SU-DHL-6 (cell line): ENCODE results near the gene ADAMTS19.

ENCODE experiments used
- H2AFZ ChIP-seq: fragments of 200-600 bp; sonication (generic); 2 replicates; pipeline ENCODE4 v1.6.1; 2014; ENCODE audit warnings: low read depth, mild to moderate bottlenecking, moderate library complexity, mixed read lengths, antibody characterized with exemption, low read length; ENCODE audit not compliant: severe bottlenecking
- H3F3A ChIP-seq: fragments of 200-600 bp; shearing (Covaris generic); 2 replicates; pipeline ENCODE4 v1.6.0; 2016; ENCODE audit warnings: antibody characterized with exemption, mild to moderate bottlenecking; ENCODE audit not compliant: insufficient read depth
- H3K27ac ChIP-seq: fragments of 200-600 bp; sonication (generic); 2 replicates; pipeline ENCODE4 v1.5.1; 2016; ENCODE audit warnings: low read depth, mild to moderate bottlenecking, low read length, moderate library complexity, mixed read lengths
- H3K27me3 ChIP-seq: fragments of 200-600 bp; sonication (generic), shearing (Covaris generic); 2 replicates; pipeline ENCODE4 v1.6.0; 2014; ENCODE audit warnings: mild to moderate bottlenecking, low read length
- H3K36me3 ChIP-seq: fragments of 200-600 bp; sonication (generic); 2 replicates; pipeline ENCODE4 v1.6.1; 2014; ENCODE audit warnings: mild to moderate bottlenecking, low read length, mixed read lengths
- H3K4me2 ChIP-seq: fragments of 300-600, 200-600 bp; shearing (Covaris generic), sonication (generic); 2 replicates; pipeline ENCODE4 v1.6.0; 2014; ENCODE audit warnings: low read length, low read depth, mild to moderate bottlenecking; ENCODE audit not compliant: poor library complexity, severe bottlenecking
- H3K4me3 ChIP-seq: fragments of 200-600 bp; sonication (generic); 2 replicates; pipeline ENCODE4 v1.5.1; 2014; ENCODE audit warnings: antibody characterized with exemption, low read length, mild to moderate bottlenecking, mixed read lengths; ENCODE audit not compliant: insufficient read depth, poor library complexity, severe bottlenecking
- H3K79me2 ChIP-seq: fragments of 200-600 bp; sonication (generic); 2 replicates; pipeline ENCODE4 v1.6.1; 2014; ENCODE audit warnings: mild to moderate bottlenecking, low read length, moderate library complexity; ENCODE audit not compliant: insufficient read depth
- H3K9ac ChIP-seq: fragments of 200-600 bp; sonication (generic); 2 replicates; pipeline ENCODE4 v1.7.0; 2014; ENCODE audit warnings: mild to moderate bottlenecking, low read length
- H3K9me2 ChIP-seq: fragments of 200-600 bp; sonication (generic); replicated peaks from 2 replicates; pipeline ENCODE4 v1.6.1; 2014; ENCODE audit warnings: low read length; ENCODE audit not compliant: insufficient read depth
- H3K9me3 ChIP-seq: fragments of 200-600 bp; sonication (generic); 2 replicates; pipeline ENCODE4 v1.6.1; 2014; ENCODE audit warnings: low read length, mixed read lengths; ENCODE audit not compliant: insufficient read depth
- H4K20me1 ChIP-seq: fragments of 200-600 bp; sonication (generic); 2 replicates; pipeline ENCODE4 v1.6.1; 2014; ENCODE audit warnings: low read depth, mild to moderate bottlenecking, antibody characterized with exemption, low read length, moderate library complexity, mixed read lengths
- EZH2phosphoT487 ChIP-seq: fragments of 200-600 bp; sonication (generic), shearing (Covaris generic); conservative IDR thresholded peaks from 2 replicates; pipeline ENCODE4 v1.6.1; 2018; ENCODE audit warnings: mild to moderate bottlenecking, antibody characterized with exemption, low read length, moderate library complexity, mixed read lengths
- TF ChIP-seq, protein P1 (sequence below): fragments of 200-600 bp; sonication (generic); IDR thresholded peaks from one replicate; pipeline ENCODE4 v1.5.1; 2017; ENCODE audit warnings: antibody characterized with exemption, mild to moderate bottlenecking, low read length, moderate library complexity; ENCODE audit not compliant: insufficient read depth, poor library complexity, severe bottlenecking

Gene ADAMTS19

DNA sequence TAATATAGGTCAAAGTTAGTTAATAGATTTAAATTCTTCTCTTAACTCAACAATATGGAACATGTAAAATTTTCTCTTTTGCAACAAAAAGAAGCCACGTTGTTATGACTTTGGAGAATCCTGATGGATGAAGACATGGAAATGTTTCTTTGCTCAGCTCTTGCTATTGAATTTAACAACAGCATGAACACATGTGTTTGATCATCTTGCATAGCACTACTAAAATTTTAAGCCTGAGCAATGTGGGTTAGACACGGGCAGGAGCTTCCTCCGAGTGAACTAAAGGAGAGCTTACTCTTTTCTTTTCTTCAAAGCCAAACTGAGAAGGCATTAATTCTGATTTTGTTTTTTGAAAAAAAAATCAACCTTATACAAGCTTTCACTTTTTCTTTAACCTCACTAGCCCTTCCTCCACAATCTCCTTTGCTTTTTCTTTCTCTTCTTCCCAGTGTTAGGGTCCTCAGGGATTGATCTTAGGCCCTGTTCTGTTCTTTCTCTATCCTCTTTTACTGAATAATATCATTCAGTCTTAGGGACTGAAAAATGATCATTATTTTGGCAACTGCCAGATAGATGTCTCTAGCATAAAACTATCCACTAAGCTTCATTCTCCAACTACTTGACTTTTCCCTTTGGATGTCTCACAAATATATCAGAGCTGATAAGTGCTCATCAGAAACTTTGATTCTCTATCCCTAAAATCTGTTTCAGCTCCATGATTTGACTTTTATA lies 36.9 kb downstream of the ADAMTS19 start:
- Histone ChIP-seq H3K36me3 (no peaks in the 10 kb centered on the region), H2AFZ (no peak overlapping the region), H3K4me2 (no peak overlapping the region), H3K9me3 (no peaks in the 10 kb centered on the region), H3K27ac (no peak overlapping the region), H3K9me2 (no peaks in the 10 kb centered on the region), H3F3A (no peaks in the 10 kb centered on the region), H3K27me3 (no peaks in the 10 kb centered on the region), H3K4me3 (no peak overlapping the region), H4K20me1 (no peaks in the 10 kb centered on the region), H3K9ac (no peak overlapping the region), H3K79me2 (no peaks in the 10 kb centered on the region)
- TF ChIP-seq, protein P1, sequence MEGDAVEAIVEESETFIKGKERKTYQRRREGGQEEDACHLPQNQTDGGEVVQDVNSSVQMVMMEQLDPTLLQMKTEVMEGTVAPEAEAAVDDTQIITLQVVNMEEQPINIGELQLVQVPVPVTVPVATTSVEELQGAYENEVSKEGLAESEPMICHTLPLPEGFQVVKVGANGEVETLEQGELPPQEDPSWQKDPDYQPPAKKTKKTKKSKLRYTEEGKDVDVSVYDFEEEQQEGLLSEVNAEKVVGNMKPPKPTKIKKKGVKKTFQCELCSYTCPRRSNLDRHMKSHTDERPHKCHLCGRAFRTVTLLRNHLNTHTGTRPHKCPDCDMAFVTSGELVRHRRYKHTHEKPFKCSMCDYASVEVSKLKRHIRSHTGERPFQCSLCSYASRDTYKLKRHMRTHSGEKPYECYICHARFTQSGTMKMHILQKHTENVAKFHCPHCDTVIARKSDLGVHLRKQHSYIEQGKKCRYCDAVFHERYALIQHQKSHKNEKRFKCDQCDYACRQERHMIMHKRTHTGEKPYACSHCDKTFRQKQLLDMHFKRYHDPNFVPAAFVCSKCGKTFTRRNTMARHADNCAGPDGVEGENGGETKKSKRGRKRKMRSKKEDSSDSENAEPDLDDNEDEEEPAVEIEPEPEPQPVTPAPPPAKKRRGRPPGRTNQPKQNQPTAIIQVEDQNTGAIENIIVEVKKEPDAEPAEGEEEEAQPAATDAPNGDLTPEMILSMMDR: no peak
- no peak for TF ChIP-seq EZH2phosphoT487

GRCh38 chr5:129499208-129499852 lies 39.2 kb downstream of the ADAMTS19 start:
- Histone ChIP-seq H3K36me3 (no peaks in the 10 kb centered on the region), H4K20me1 (no peaks in the 10 kb centered on the region), H3K4me3 (no peak overlapping the region), H3K9me3 (no peaks in the 10 kb centered on the region), H3K4me2 (no peak overlapping the region), H3K9ac (no peak overlapping the region), H3F3A (no peaks in the 10 kb centered on the region), H3K27ac (no peak overlapping the region), H3K79me2 (no peaks in the 10 kb centered on the region), H3K9me2 (no peaks in the 10 kb centered on the region), H2AFZ (no peak overlapping the region), H3K27me3 (no peaks in the 10 kb centered on the region)
- TF ChIP-seq EZH2phosphoT487: no peak
- TF ChIP-seq, protein P1: no peak

DNA sequence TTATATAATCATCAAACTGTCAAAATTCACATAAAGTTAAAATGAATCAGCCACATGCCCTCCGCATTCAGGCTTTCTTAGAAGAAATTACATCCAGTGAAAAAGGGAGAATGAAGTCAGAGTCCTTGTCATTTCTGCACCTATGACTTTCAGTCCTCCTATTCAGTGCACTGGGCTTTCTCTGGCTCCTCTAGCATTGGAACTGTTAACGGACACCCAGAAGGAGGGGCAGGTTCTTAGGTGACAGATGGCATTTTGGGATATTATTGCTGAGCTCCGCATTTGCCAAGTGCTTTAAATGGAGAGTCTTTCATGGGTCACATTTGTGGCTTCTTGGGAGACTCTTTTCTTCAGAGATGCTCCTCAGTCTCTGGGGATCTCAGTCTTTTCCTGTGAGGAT lies 40.0 kb downstream of the ADAMTS19 start:
- no peak overlapping the region for H3K27ac ChIP-seq

More for the DNA sequence above, 40.0 kb downstream of the ADAMTS19 start:
- Histone ChIP-seq H2AFZ (no peak overlapping the region), H3K79me2 (no peaks in the 10 kb centered on the region), H3K9ac (no peak overlapping the region), H3K4me2 (no peak overlapping the region), H3K9me3 (no peaks in the 10 kb centered on the region), H3K27me3 (no peaks in the 10 kb centered on the region), H4K20me1 (no peaks in the 10 kb centered on the region), H3K4me3 (no peak overlapping the region), H3K9me2 (no peaks in the 10 kb centered on the region), H3F3A (no peaks in the 10 kb centered on the region), H3K36me3 (no peaks in the 10 kb centered on the region)
- no peak for TF ChIP-seq EZH2phosphoT487
- TF ChIP-seq, protein P1: no peak
